Measurements from ENCODE around the gene RAE1.

DNA sequence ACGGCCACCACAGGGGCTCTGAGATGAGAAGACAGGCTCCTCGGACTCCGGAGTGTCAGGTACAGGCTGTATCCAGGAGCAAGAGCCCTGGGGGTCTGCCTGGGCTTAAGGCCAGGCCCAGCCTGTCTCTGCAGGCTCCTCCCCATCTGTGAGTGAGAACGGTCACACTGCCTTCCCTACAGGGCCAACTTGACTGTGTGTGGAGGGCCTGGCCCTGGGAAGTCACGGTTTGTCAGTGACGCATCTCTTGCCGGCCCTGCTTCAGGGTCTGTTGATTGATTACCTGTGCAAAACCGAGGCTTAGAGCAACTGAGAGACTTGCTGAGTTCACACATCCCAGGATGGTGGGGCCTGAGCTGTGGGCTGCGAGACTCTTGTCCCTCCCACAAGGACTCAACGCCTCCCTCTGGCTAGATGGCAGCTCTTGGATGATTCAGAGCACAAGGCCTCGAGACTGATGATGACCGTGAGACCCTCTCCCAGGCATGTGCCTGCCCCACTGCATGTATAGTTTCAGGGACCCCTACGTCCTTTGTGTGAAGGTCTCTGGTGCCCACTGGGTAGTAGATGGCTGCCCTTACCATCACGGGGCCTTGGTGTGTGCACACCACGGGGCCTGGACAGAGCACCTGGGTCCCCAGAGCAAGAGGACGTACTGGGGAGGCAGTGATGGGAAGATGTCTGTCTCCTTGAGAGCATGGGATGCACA lies 46.1 kb downstream of the RAE1 start:
- no peak for TF ChIP-seq CTCF (conservative IDR thresholded peaks at IDR 0.05; ENCODE audit: low read length)
- no peak for TF ChIP-seq EZH2phosphoT487 (IDR thresholded peaks at IDR 0.05; ENCODE audit: borderline replicate concordance)
